Left lung (tissue), 10 donors: ENCODE results near the gene RAB32. TPM values are rescaled to one million over a fixed set of nuclear protein-coding genes. Genes with fewer than 3 reads are reported as not detected.

Experiments used
- ATAC-seq: fragments of 200-7000 bp; cut with Tn5 transposase; one replicate; pipeline ENCODE4 v1.9.1; 2020; ENCODE audit warnings: moderate library complexity
- DNase-seq, 4 donors: peaks; one replicate each; pipeline ENCODE4 v3.0.0-alpha.2; 2013 to 2020
- H3K27ac ChIP-seq, 2 donors: fragments of 200-600 bp; sonication (generic) in 1 of 2; one replicate each; pipeline versions ENCODE4 v1.5.0 to v1.8.0; 2020 to 2021
- H3K27me3 ChIP-seq, 2 donors: fragments of 200-600 bp; sonication (generic) in 1 of 2; one replicate each; pipeline versions ENCODE4 v1.5.0 to v1.8.0; 2020 to 2021
- H3K36me3 ChIP-seq, 2 donors: fragments of 200-600 bp; sonication (generic) in 1 of 2; one replicate each; pipeline versions ENCODE4 v1.5.0 to v1.8.0; 2020 to 2021
- H3K4me1 ChIP-seq, 2 donors: fragments of 200-600 bp; one replicate each; pipeline ENCODE4 v1.8.0; 2021
- H3K4me3 ChIP-seq, 2 donors: fragments of 200-600 bp; sonication (generic) in 1 of 2; one replicate each; pipeline versions ENCODE4 v1.5.0 to v1.8.0; 2020 to 2021; ENCODE audit warnings: mild to moderate bottlenecking in 1 of 2
- H3K9me3 ChIP-seq, 2 donors: fragments of 200-600 bp; sonication (generic) in 1 of 2; one replicate each; pipeline versions ENCODE4 v1.5.0 to v1.8.0; 2020 to 2021
- CTCF ChIP-seq, 2 donors: fragments of 200-600 bp; sonication (generic) in 1 of 2; IDR thresholded peaks; one replicate each; pipeline versions ENCODE4 v1.5.0 to v1.8.0; 2021; ENCODE audit warnings: antibody characterized with exemption in 2 of 2
- intact Hi-C, 2 donors: fragments of 100-400 bp; cut with DNase I; formaldehyde crosslinking; loops; one replicate each; pipeline versions ENCODE4 v1.11.2 to v1.14.2; 2022
- polyA plus RNA-seq, 6 donors: library from polyadenylated mRNA; unstranded; fragments of 120-200 nt; gene quantifications; one replicate each; pipeline ENCODE4 v1.2.1, GENCODE V29; 2013; ENCODE audit not compliant: insufficient read length in 6 of 6
- total RNA-seq, 2 donors: library from RNA; stranded (reverse); fragmentation: NEBNext Ultra II Directional; extraction: Animal tissue kit (Norgen Biotek cat#: 25700); gene quantifications; one replicate each; pipeline ENCODE4 v1.2.1, GENCODE V29; 2021
- donor health status: DM: no; HTN: yes; CAD: no.
- donor health status: DM: no; HTN: no; CAD: no.

Gene RAB32
- total and polyA plus RNA-seq, 8 donors, result 19.9 to 48.7 (median 23.9) TPM

GRCh38 chr6:146578054-146578453, 34.4 kb downstream of the RAB32 start:
- no peak for DNase-seq
- intact Hi-C loops, result no loop called here
- Histone ChIP-seq H3K27ac (no peak overlapping the region), H3K4me1 (peaks cover 0 to 6% of the 10 kb centered on the region in 2 donors), H3K36me3 (no peaks in the 10 kb centered on the region), H3K9me3 (peaks cover 0 to 11% of the 10 kb centered on the region in 2 donors), H3K27me3 (no peaks in the 10 kb centered on the region), H3K4me3 (no peak overlapping the region)
- ATAC-seq, result no peak
- no peak for TF ChIP-seq CTCF (IDR thresholded peaks at IDR 0.05)

GRCh38 chr6:146581968-146582367, 38.3 kb downstream of the RAB32 start:
- Histone ChIP-seq H3K27ac (no peak overlapping the region), H3K27me3 (no peaks in the 10 kb centered on the region), H3K36me3 (no peaks in the 10 kb centered on the region), H3K9me3 (no peaks in the 10 kb centered on the region), H3K4me1 (peaks cover 0 to 7% of the 10 kb centered on the region in 2 donors), H3K4me3 (no peak overlapping the region)
- DNase-seq (no peak), ATAC-seq (no peak)
- intact Hi-C loops, result no loop called here
- no peak for TF ChIP-seq CTCF (IDR thresholded peaks at IDR 0.05)

GRCh38 chr6:146582857-146583256, 39.2 kb downstream of the RAB32 start:
- Histone ChIP-seq H3K4me1 (peaks cover 0 to 7% of the 10 kb centered on the region in 2 donors), H3K36me3 (no peaks in the 10 kb centered on the region), H3K27ac (no peak overlapping the region), H3K27me3 (no peaks in the 10 kb centered on the region), H3K4me3 (no peak overlapping the region), H3K9me3 (no peaks in the 10 kb centered on the region)
- intact Hi-C loops, result no loop called here
- ATAC-seq (no peak), DNase-seq (peak in 3 of 4 donors; percentile 16 to 65 (median 37))
- TF ChIP-seq CTCF (IDR thresholded peaks at IDR 0.05), result no peak

GRCh38 chr6:146583966-146584365, 40.3 kb downstream of the RAB32 start:
- no peaks in the 10 kb centered on the region for H3K27me3 ChIP-seq
- H3K4me1 ChIP-seq, result peaks cover 0 to 7% of the 10 kb centered on the region in 2 donors
- ATAC-seq (no peak), DNase-seq (no peak)
- no peaks in the 10 kb centered on the region for H3K9me3 ChIP-seq
- no peaks in the 10 kb centered on the region for H3K36me3 ChIP-seq
- no peak overlapping the region for H3K4me3 ChIP-seq
- no peak overlapping the region for H3K27ac ChIP-seq
- intact Hi-C loops, result no loop called here
- no peak for TF ChIP-seq CTCF (IDR thresholded peaks at IDR 0.05)

GRCh38 chr6:146587459-146587858, 43.8 kb downstream of the RAB32 start:
- H3K27me3 ChIP-seq, result no peaks in the 10 kb centered on the region
- ATAC-seq (peak; percentile 27), DNase-seq (no peak)
- peaks cover 0 to 7% of the 10 kb centered on the region in 2 donors for H3K4me1 ChIP-seq
- H3K36me3 ChIP-seq, result no peaks in the 10 kb centered on the region
- intact Hi-C loops, result no loop called here
- TF ChIP-seq CTCF (IDR thresholded peaks at IDR 0.05), result no peak
- H3K27ac ChIP-seq, result no peak overlapping the region
- H3K4me3 ChIP-seq, result no peak overlapping the region
- no peaks in the 10 kb centered on the region for H3K9me3 ChIP-seq
